Lower lobe of right lung (tissue), 2 donors: Measurements from ENCODE around the gene OSBPL5. TPM values are rescaled to one million over a fixed set of nuclear protein-coding genes. Genes with fewer than 3 reads are reported as not detected.

Experiments used
- ATAC-seq, 2 donors: fragments of 200-7000 bp; cut with Tn5 transposase; one replicate each; pipeline ENCODE4 v1.9.1; 2020 to 2022; ENCODE audit warnings: mild to moderate bottlenecking in 2 of 2, moderate library complexity in 2 of 2
- DNase-seq: peaks from one replicate; pipeline ENCODE4 v3.0.0-alpha.2; 2020
- H3K27ac ChIP-seq: fragments of 200-600 bp; one replicate; pipeline ENCODE4 v1.8.0; 2022
- H3K27me3 ChIP-seq: fragments of 200-600 bp; one replicate; pipeline ENCODE4 v1.8.0; 2022; ENCODE audit warnings: low read depth
- H3K36me3 ChIP-seq: fragments of 200-600 bp; one replicate; pipeline ENCODE4 v1.8.0; 2022; ENCODE audit warnings: mild to moderate bottlenecking
- H3K4me1 ChIP-seq: fragments of 200-600 bp; one replicate; pipeline ENCODE4 v1.8.0; 2022
- H3K4me3 ChIP-seq: fragments of 200-600 bp; one replicate; pipeline ENCODE4 v1.8.0; 2022; ENCODE audit warnings: mild to moderate bottlenecking
- H3K9me3 ChIP-seq: fragments of 200-600 bp; one replicate; pipeline ENCODE4 v1.8.0; 2022
- CTCF ChIP-seq: fragments of 200-600 bp; IDR thresholded peaks from one replicate; pipeline ENCODE4 v1.8.0; 2022; ENCODE audit warnings: antibody characterized with exemption, mild to moderate bottlenecking
- intact Hi-C: fragments of 100-400 bp; cut with DNase I; formaldehyde crosslinking; loops from one replicate; pipeline ENCODE4 v1.11.0; 2022
- total RNA-seq: library from RNA; stranded (reverse); fragmentation: NEBNext Ultra II Directional; extraction: Animal tissue kit (Norgen Biotek cat#: 25700); gene quantifications from one replicate; pipeline ENCODE4 v1.2.1, GENCODE V29; 2021
- donor health status: DM: no; HTN: yes; CAD: no; lungs with severe emphysema.

Gene OSBPL5
- total RNA-seq, 1 donor from 2014 or later = 46.2 TPM

DNA sequence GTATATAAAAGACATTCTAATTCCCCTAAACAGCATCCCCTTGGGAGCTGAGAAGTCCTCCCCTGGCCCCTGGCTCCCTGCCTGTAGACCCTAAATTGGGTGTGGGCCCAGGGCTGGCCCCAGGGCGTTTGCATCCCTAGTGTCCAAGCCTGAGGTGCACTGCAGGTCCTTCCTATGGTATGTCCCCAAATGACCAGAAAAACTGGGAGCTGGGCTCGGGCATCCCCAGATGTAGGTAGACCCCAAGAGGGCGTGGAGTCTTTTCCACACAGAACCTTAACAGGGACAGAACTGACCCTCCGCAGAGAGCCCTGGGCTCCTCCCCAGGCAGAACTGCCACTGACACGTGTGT is 782 bp upstream of the OSBPL5 start:
- H3K9me3 ChIP-seq = no peaks in the 10 kb centered on the region
- H3K27me3 ChIP-seq = peaks cover 5% of the 10 kb centered on the region
- H3K27ac ChIP-seq = peak overlapping the region; percentile 73
- DNase-seq (peak; percentile 44), ATAC-seq (no peak)
- H3K4me1 ChIP-seq = peaks cover 46% of the 10 kb centered on the region
- intact Hi-C loops = no loop called here
- no peaks in the 10 kb centered on the region for H3K36me3 ChIP-seq
- H3K4me3 ChIP-seq = no peak overlapping the region
- TF ChIP-seq CTCF = no peak

- DNase-seq (peak; percentile 52), ATAC-seq (peak; percentile 5 to 31)
- intact Hi-C loops = no loop called here
- peaks cover 50% of the 10 kb centered on the region for H3K4me1 ChIP-seq
- H3K9me3 ChIP-seq = no peaks in the 10 kb centered on the region
- TF ChIP-seq CTCF = no peak
- peak overlapping the region; percentile 73 for H3K27ac ChIP-seq
- H3K36me3 ChIP-seq = no peaks in the 10 kb centered on the region
- H3K4me3 ChIP-seq = peak overlapping the region; percentile 84
- H3K27me3 ChIP-seq = no peaks in the 10 kb centered on the region
Measured at GRCh38 chr11:3164552-3165151, 458 bp downstream of the OSBPL5 start.

GRCh38 chr11:3164138-3164551 is 965 bp downstream of the OSBPL5 start:
- Histone ChIP-seq H3K9me3 (no peaks in the 10 kb centered on the region), H3K36me3 (no peaks in the 10 kb centered on the region), H3K27ac (peak overlapping the region; percentile 73), H3K4me1 (peaks cover 52% of the 10 kb centered on the region), H3K4me3 (peak overlapping the region; percentile 84), H3K27me3 (no peaks in the 10 kb centered on the region)
- ATAC-seq (no peak), DNase-seq (peak; percentile 47)
- intact Hi-C loops = no loop called here
- no peak for TF ChIP-seq CTCF

- peak; percentile 36 for DNase-seq
- intact Hi-C loops = no loop called here
- H3K27ac ChIP-seq = peak overlapping the region; percentile 13
Measured at GRCh38 chr11:3163241-3163981, 1.7 kb downstream of the OSBPL5 start.

More at GRCh38 chr11:3163241-3163981, 1.7 kb downstream of the OSBPL5 start:
- TF ChIP-seq CTCF = no peak
- Histone ChIP-seq H3K9me3 (no peaks in the 10 kb centered on the region), H3K27me3 (no peaks in the 10 kb centered on the region), H3K36me3 (no peaks in the 10 kb centered on the region), H3K4me1 (peaks cover 57% of the 10 kb centered on the region), H3K4me3 (peak overlapping the region; percentile 84)
- ATAC-seq = no peak
